Activated CD4-positive, alpha-beta T cell treated with anti-CD3 and anti-CD28 coated beads, Interleukin-2, amount 50 U/mL, for 24 hours (primary cell): ENCODE data around the gene ZNF24.

Source experiments
- DNase-seq, 2 donors: peaks; one replicate each; pipeline ENCODE4 v3.0.0-alpha.2; 2020; ENCODE audit warnings: low read depth in 1 of 2, low spot score in 1 of 2

Gene ZNF24

GRCh38 chr18:35343936-35344735 lies at the start of gene ZNF24:
Gene ZNF24 (minus strand): TSS chr18:35344420. CDS start chr18:35340650, 3,770 bp downstream.
- DNase-seq: peak; percentile 81 to 90

GRCh38 chr18:35393716-35394115 lies 49.5 kb upstream of the ZNF24 start:
- no peak for DNase-seq

- DNase-seq: no peak
Measured at GRCh38 chr18:35392375-35392774, 48.2 kb upstream of the ZNF24 start.

GRCh38 chr18:35390951-35391700 lies 46.9 kb upstream of the ZNF24 start:
- no peak for DNase-seq

GRCh38 chr18:35389095-35389618 lies 44.9 kb upstream of the ZNF24 start:
- no peak for DNase-seq

GRCh38 chr18:35387152-35387571 lies 42.9 kb upstream of the ZNF24 start:
- DNase-seq: no peak

GRCh38 chr18:35386600-35387100 lies 42.4 kb upstream of the ZNF24 start:
- DNase-seq: peak in 1 of 2 donors; percentile 69

- no peak for DNase-seq
Measured at GRCh38 chr18:35383136-35383535, 38.9 kb upstream of the ZNF24 start.

- DNase-seq: no peak
Measured at GRCh38 chr18:35379421-35379820, 35.2 kb upstream of the ZNF24 start.

GRCh38 chr18:35378574-35378896 lies 34.3 kb upstream of the ZNF24 start:
- DNase-seq: no peak

GRCh38 chr18:35377875-35378573 lies 33.8 kb upstream of the ZNF24 start:
- DNase-seq: no peak

GRCh38 chr18:35376742-35377695 lies 32.8 kb upstream of the ZNF24 start, which contains the start of gene ZNF396:
Gene ZNF396 (minus strand): TSS chr18:35377337. CDS start chr18:35374292, 3,045 bp downstream.
- DNase-seq: peak; percentile 34 to 55

GRCh38 chr18:35376393-35376741 lies 32.1 kb upstream of the ZNF24 start:
- no peak for DNase-seq

- DNase-seq: no peak
Measured at GRCh38 chr18:35374708-35375107, 30.5 kb upstream of the ZNF24 start.

- DNase-seq: no peak
Measured at GRCh38 chr18:35371412-35372195, 27.4 kb upstream of the ZNF24 start.

- DNase-seq: no peak
Measured at GRCh38 chr18:35369126-35369525, 24.9 kb upstream of the ZNF24 start.

GRCh38 chr18:35368595-35368994 lies 24.4 kb upstream of the ZNF24 start:
- no peak for DNase-seq

- no peak for DNase-seq
Measured at GRCh38 chr18:35362531-35362930, 18.3 kb upstream of the ZNF24 start.

GRCh38 chr18:35361570-35362321 lies 17.5 kb upstream of the ZNF24 start:
- DNase-seq: no peak
